ENCODE results near the gene EFNA3. TPM values are rescaled to one million over a fixed set of nuclear protein-coding genes. Genes with fewer than 3 reads are reported as not detected.

The EFNA3 gene
- total and polyA plus RNA-seq, 8 donors = 0.52 to 1.2 (median 0.72) TPM

- intact Hi-C loops (cut with DNase I) = loop anchor here in 1 of 3 donors (5.0 kb wide), 1 partner anchor 37 kb away; no protein-coding TSS in a partner anchor
- Histone ChIP-seq H3K27me3 (peaks cover 0 to 31% (median 6%) of the 10 kb centered on the region in 4 donors), H3K4me1 (peaks cover 36 to 41% (median 37%) of the 10 kb centered on the region in 3 donors), H3K4me3 (peak overlapping the region in 2 of 4 donors; percentile 41 to 45), H3K36me3 (no peaks in the 10 kb centered on the region), H3K27ac (no peak overlapping the region), H3K9me3 (no peaks in the 10 kb centered on the region)
- DNase-seq = peak in 2 of 6 donors; percentile 38 to 84
- FAIRE-seq = no peak
- ATAC-seq = peak in 3 of 4 donors; percentile 3 to 4 (median 4)
- TF ChIP-seq, protein P1, sequence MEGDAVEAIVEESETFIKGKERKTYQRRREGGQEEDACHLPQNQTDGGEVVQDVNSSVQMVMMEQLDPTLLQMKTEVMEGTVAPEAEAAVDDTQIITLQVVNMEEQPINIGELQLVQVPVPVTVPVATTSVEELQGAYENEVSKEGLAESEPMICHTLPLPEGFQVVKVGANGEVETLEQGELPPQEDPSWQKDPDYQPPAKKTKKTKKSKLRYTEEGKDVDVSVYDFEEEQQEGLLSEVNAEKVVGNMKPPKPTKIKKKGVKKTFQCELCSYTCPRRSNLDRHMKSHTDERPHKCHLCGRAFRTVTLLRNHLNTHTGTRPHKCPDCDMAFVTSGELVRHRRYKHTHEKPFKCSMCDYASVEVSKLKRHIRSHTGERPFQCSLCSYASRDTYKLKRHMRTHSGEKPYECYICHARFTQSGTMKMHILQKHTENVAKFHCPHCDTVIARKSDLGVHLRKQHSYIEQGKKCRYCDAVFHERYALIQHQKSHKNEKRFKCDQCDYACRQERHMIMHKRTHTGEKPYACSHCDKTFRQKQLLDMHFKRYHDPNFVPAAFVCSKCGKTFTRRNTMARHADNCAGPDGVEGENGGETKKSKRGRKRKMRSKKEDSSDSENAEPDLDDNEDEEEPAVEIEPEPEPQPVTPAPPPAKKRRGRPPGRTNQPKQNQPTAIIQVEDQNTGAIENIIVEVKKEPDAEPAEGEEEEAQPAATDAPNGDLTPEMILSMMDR (IDR thresholded peaks at IDR 0.05) = no peak
- WGBS, 2 donors = 1 to 2% methylated on average over 31 to 67 of the region's 67 CpGs
These were observed 1.1 kb downstream of the EFNA3 start for GRCh38 chr1:155079487-155080311.

GRCh38 chr1:155080312-155081228 lies 1.9 kb downstream of the EFNA3 start:
- no peaks in the 10 kb centered on the region for H3K36me3 ChIP-seq
- no peak overlapping the region for H3K27ac ChIP-seq
- intact Hi-C loops (cut with DNase I) = loop anchor here in 1 of 3 donors (5.0 kb wide), 1 partner anchor 38 kb away; no protein-coding TSS in a partner anchor
- H3K9me3 ChIP-seq = no peaks in the 10 kb centered on the region
- WGBS, 2 donors = 1 to 2% methylated on average over 40 to 71 of the region's 71 CpGs
- peak overlapping the region in 2 of 4 donors; percentile 41 to 45 for H3K4me3 ChIP-seq
- FAIRE-seq (no peak), DNase-seq (peak in 3 of 6 donors; percentile 32 to 75 (median 59)), ATAC-seq (no peak)
- H3K4me1 ChIP-seq = peaks cover 36 to 41% (median 37%) of the 10 kb centered on the region in 3 donors
- TF ChIP-seq, protein P1 (IDR thresholded peaks at IDR 0.05) = no peak
- peaks cover 0 to 31% (median 6%) of the 10 kb centered on the region in 4 donors for H3K27me3 ChIP-seq

GRCh38 chr1:155081472-155082300 lies 3.0 kb downstream of the EFNA3 start:
- FAIRE-seq = no peak
- peak in 2 of 6 donors; percentile 47 to 75 for DNase-seq
- TF ChIP-seq, protein P1 (IDR thresholded peaks at IDR 0.05) = no peak

More at GRCh38 chr1:155081472-155082300, 3.0 kb downstream of the EFNA3 start:
- Histone ChIP-seq H3K4me3 (peak overlapping the region in 2 of 4 donors; percentile 16 to 30), H3K9me3 (no peaks in the 10 kb centered on the region), H3K4me1 (peaks cover 36 to 44% (median 40%) of the 10 kb centered on the region in 3 donors), H3K36me3 (no peaks in the 10 kb centered on the region), H3K27me3 (peaks cover 0 to 31% (median 6%) of the 10 kb centered on the region in 4 donors), H3K27ac (no peak overlapping the region)
- ATAC-seq = no peak
- WGBS, 2 donors = 3 to 4% methylated on average over 44 to 68 of the region's 68 CpGs
- intact Hi-C loops (cut with DNase I) = loop anchor here in 1 of 3 donors (5.0 kb wide), 1 partner anchor 39 kb away; no protein-coding TSS in a partner anchor
